ENCODE results near the gene SERPINB10. TPM values are rescaled to one million over a fixed set of nuclear protein-coding genes. Genes with fewer than 3 reads are reported as not detected.
A peak's percentile ranks its signal among the peaks of the same experiment; 100 is the strongest.
"Not testable (repeated sequence)": the region's sequence is repeated elsewhere in the genome, so short reads cannot be mapped to it uniquely, and the experiment has no call there.

The SERPINB10 gene
- total RNA-seq, 1 experiment from 2014 or later = not detected

DNA sequence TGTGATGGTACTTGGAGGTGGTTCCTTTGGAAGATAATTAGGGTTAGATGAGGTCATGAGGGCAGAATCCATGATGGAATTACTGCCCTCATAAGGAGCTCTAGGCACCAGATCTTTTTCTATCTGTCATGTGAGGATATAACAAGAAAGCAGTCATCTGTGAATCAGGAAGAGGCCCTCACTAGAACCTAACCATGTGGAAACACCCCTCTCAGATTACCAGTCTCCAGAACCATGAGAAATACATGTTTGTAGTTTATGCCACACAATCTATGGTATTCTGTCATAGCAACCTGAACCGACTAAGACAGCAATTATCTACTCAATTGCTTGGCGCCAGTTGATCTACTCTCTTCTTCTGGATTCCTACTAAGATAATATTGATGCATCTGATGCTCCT is 2.4 kb upstream of the SERPINB10 start:
- no peak overlapping the region for H3K27ac ChIP-seq
- H3K9me3 ChIP-seq (replicated peaks) = no peaks in the 10 kb centered on the region
- H3K36me3 ChIP-seq = no peaks in the 10 kb centered on the region
- no peak overlapping the region for H3K4me3 ChIP-seq
- DNase-seq = no peak
- H3K27me3 ChIP-seq = no peaks in the 10 kb centered on the region
- H3K4me1 ChIP-seq = no peaks in the 10 kb centered on the region

DNA sequence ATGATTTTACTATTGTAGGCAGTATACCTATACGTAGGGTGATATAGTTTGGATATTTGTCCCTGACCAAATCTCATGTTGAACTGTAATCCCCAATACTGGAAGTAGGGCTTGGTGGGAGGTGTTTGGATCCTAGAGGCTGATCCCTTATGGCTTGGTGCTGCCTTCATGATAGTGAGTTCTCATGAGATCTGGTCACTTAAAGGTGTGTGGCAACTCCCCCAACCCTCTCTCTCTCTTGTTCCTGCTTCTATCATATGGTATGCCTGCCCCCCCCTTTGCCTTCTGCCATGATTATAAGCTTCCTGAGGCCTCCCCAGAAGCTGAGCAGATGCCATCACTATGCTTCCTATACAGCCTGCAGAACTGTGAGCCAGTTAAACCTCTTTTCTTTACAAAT is 1.7 kb upstream of the SERPINB10 start:
- Histone ChIP-seq H3K27ac (no peak overlapping the region), H3K27me3 (no peaks in the 10 kb centered on the region), H3K9me3 (replicated peaks) (no peaks in the 10 kb centered on the region), H3K4me3 (no peak overlapping the region), H3K4me1 (no peaks in the 10 kb centered on the region), H3K36me3 (no peaks in the 10 kb centered on the region)
- no peak for DNase-seq

DNA sequence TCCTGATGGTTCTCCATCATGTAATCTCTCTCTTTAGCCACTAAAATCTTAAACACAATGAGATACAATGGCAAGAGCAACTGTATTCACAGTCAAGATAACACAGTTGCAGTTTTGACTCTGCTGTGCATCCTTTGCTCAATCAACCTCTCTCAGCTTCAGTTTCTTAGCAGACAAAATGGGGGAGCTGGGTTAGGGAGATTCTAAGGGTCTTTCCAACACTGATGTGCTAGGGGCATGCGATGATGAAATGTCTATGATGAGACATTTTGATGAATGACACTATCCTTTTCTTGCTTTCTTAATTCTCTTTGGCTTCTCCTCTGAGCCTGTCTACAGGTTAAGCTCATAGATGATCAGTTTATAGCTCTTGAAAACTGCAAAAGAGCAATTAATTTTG is 1.1 kb downstream of the SERPINB10 start:
- H3K27ac ChIP-seq = no peak overlapping the region
- no peaks in the 10 kb centered on the region for H3K36me3 ChIP-seq
- DNase-seq = no peak
- H3K4me3 ChIP-seq = no peak overlapping the region
- H3K9me3 ChIP-seq (replicated peaks) = no peaks in the 10 kb centered on the region
- no peaks in the 10 kb centered on the region for H3K27me3 ChIP-seq
- H3K4me1 ChIP-seq = no peaks in the 10 kb centered on the region

DNA sequence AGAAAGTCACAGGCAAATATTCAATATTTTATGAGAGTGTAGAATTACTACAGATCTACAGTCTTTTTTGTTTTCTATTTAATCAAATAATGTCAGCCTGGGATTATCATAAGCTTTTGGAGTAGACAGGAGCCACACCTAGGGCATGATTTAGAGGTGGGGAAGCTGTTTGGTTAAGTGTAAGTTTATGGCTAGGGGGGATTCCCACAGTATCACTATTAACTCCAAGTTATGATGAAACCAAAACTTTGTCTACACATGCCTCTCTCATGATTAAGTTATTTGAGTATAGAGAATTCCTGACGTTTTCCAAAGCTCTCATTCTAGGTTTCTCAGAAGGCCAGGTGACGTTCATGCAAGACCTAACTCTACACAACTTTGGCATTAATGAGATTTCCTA is 2.1 kb downstream of the SERPINB10 start:
- Histone ChIP-seq H3K9me3 (replicated peaks) (no peaks in the 10 kb centered on the region), H3K36me3 (no peaks in the 10 kb centered on the region), H3K27me3 (no peaks in the 10 kb centered on the region), H3K4me3 (no peak overlapping the region), H3K27ac (no peak overlapping the region), H3K4me1 (no peaks in the 10 kb centered on the region)
- no peak for DNase-seq

DNA sequence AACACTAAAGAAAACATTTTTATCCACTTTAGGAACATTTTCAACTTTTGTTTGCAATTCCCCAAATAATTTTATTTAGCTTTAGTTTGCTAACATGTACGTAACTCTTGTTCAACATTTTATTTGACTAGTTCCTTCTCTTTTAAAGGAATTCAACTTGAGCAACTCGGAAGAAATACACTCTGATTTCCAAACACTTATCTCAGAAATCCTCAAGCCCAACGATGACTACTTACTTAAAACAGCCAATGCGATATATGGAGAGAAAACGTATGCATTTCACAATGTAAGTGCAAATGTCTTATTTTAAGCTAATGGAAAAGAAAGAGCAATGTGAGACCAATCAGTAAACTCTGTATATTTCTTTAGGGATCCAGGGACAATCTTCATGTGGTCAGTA is 10.1 kb downstream of the SERPINB10 start:
- Histone ChIP-seq H3K9me3 (replicated peaks) (no peaks in the 10 kb centered on the region), H3K4me3 (no peak overlapping the region), H3K27ac (no peak overlapping the region), H3K36me3 (no peaks in the 10 kb centered on the region), H3K27me3 (no peaks in the 10 kb centered on the region), H3K4me1 (no peaks in the 10 kb centered on the region)
- DNase-seq = no peak

DNA sequence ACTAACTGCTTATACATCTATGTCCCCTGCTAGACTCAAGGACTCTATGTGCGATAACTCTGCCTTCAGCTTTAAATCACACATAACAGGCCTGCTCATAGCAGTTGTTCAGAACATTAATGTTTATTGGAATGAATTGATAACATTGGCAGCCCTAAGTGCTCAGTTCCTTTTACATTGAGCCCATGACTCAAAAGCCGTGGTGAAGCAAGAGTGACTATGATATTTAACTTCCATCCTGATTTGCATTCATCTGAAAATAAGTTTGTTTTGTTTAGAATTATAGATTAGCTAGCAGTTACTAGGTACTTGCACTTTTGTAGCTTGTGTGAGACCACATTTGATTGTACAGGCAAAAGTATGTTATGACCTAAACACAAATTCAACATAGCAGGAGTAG is 14.3 kb downstream of the SERPINB10 start:
- H3K27ac ChIP-seq = no peak overlapping the region
- no peak overlapping the region for H3K4me3 ChIP-seq
- H3K9me3 ChIP-seq (replicated peaks) = no peaks in the 10 kb centered on the region
- H3K4me1 ChIP-seq = peaks cover 3% of the 10 kb centered on the region; the same call in 1 of the 2 replicates
- H3K36me3 ChIP-seq = no peaks in the 10 kb centered on the region
- no peaks in the 10 kb centered on the region for H3K27me3 ChIP-seq
- no peak for DNase-seq

DNA sequence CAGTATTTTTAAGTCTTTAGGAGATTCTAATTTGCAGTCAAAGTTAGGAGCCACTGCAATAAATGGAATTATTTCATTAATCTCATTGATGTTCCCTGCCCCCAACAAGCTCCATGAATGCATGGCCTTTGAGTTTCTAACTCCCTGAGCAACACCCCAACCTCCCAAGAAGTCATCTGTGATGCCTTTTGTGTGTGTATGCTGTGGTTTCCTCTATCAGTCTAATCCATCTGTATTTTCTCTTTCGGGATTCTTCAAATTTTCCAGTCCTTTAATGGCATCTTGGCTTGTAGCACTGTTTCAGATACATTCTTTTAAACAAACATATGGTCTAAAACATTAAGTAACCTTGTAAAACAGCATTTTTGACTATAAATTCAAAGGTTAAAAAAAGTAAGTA is 16.8 kb downstream of the SERPINB10 start:
- Histone ChIP-seq H3K4me3 (no peak overlapping the region), H3K27ac (no peak overlapping the region)
- DNase-seq = peak; percentile 3 to 6

DNA sequence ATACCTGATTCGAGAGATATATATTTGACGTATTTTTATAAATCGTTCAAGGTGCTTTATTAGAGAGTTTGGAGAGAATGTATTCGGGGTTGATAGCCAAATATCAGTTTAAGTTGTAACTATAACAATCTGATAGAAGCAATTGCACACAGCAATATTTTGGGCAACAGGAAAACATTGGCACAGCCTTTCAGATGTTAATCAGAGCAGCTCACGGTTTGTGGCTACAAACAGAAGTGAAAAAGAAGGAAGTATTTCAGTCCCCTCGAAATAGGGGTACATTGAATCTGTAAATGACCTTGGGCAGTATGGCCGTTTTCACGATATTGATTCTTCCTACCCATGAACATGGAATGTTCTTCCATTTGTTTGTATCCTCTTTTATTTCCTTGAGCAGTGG is 20.6 kb downstream of the SERPINB10 start:
- Histone ChIP-seq H3K9me3 (replicated peaks) (no peaks in the 10 kb centered on the region), H3K4me1 (peaks cover 3% of the 10 kb centered on the region; the same call in 1 of the 2 replicates), H3K27ac (no peak overlapping the region), H3K27me3 (no peaks in the 10 kb centered on the region), H3K4me3 (no peak overlapping the region), H3K36me3 (no peaks in the 10 kb centered on the region)
- DNase-seq = no peak

More for the DNA sequence above, 16.8 kb downstream of the SERPINB10 start:
- Histone ChIP-seq H3K27me3 (no peaks in the 10 kb centered on the region), H3K36me3 (no peaks in the 10 kb centered on the region), H3K9me3 (replicated peaks) (no peaks in the 10 kb centered on the region), H3K4me1 (peaks cover 3% of the 10 kb centered on the region; the same call in 1 of the 2 replicates)

DNA sequence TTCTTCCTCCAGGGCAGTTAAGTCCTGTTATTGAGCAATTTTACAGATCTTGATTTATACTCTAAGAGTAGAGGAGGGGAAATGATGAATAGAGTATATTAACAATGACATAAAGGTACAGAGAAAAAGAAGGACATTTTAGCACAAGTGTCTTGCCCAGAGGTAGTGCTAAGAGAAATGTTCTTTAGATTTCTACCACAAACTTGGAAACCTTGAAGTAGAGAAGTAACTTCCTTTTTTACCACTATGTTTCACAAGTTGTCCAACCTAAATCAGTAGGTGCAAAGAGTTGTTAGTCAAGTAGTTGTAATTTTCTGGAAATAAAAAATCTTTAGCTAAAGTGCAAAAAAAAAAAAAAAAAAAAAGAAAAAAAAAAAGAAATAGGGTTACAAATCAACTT is 21.6 kb downstream of the SERPINB10 start:
- H3K27ac ChIP-seq; DNase-seq; H3K36me3 ChIP-seq; H3K27me3 ChIP-seq; H3K9me3 ChIP-seq (replicated peaks); H3K4me3 ChIP-seq; H3K4me1 ChIP-seq: not testable (repeated sequence)

DNA sequence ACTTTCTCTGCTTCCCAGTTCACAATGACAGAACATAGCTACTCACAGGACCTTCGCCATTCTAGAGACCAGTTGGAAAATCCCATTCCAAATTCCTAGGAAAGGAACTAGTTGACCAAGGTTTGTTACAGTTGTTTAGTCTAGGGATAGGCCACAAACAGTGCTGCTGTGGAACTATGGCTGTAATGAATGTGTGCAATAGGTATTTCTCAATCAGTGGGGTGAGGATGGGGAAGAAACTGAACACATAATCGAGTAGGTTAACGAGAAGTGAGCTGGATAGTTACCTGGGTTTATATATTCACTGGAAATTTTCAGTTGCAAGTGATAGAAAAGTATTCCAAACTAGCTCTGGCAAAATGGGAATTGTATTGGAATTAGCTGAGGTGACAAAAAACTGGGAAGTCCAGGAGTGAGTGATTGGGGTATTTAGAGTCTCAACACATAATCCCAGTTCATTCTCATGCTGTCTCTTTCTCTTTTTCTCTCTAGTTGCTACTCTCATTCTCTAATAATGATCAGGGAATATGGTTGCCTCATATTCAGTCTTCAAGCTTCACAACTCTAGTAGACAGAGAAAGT is 23.1 kb downstream of the SERPINB10 start:
- no peaks in the 10 kb centered on the region for H3K27me3 ChIP-seq
- no peak overlapping the region for H3K4me3 ChIP-seq
- H3K9me3 ChIP-seq (replicated peaks) = no peaks in the 10 kb centered on the region
- no peaks in the 10 kb centered on the region for H3K36me3 ChIP-seq
- no peak overlapping the region for H3K27ac ChIP-seq
- H3K4me1 ChIP-seq = no peaks in the 10 kb centered on the region
- no peak for DNase-seq

DNA sequence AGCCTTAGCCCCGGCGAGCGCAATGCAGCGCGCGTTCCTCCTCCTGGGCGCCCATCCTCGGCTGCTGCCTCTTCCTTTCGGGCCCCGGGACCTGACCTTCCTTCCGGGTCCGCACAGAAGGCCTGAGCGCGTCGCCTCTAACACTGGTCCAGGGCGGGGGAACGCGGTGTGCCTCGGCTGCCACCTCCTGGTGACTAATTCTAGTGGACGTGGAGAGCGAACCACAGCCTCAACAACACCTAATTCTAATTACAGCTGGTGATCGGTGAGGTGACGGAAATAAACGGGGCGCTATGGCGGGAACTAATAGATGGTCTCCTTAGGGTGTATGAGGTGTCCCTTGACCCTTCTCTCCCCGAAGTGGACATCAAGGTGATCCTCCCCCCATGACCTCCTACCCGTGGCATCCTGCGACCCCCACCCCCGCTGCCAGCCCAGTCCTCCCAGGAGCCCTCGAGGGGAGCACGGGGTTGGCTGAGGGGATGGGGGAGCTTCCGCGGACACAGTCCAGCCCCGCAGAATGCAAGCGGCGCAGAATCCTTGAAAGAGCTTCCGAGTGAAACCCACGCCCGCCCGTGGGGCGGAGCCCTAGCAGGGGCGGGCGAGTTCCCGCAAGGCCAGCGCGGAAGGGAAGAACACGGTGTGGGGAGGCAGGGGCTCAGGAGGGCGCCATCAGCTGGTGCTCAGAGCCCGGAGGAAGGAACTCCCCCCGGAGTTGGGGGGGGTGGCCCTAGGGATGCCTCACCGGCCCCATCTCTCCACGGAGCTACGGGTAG is 28.6 kb downstream of the SERPINB10 start:
- Histone ChIP-seq H3K27ac (no peak overlapping the region), H3K9me3 (replicated peaks) (no peaks in the 10 kb centered on the region), H3K36me3 (no peaks in the 10 kb centered on the region), H3K27me3 (no peaks in the 10 kb centered on the region), H3K4me3 (no peak overlapping the region), H3K4me1 (no peaks in the 10 kb centered on the region)
- no peak for DNase-seq

DNA sequence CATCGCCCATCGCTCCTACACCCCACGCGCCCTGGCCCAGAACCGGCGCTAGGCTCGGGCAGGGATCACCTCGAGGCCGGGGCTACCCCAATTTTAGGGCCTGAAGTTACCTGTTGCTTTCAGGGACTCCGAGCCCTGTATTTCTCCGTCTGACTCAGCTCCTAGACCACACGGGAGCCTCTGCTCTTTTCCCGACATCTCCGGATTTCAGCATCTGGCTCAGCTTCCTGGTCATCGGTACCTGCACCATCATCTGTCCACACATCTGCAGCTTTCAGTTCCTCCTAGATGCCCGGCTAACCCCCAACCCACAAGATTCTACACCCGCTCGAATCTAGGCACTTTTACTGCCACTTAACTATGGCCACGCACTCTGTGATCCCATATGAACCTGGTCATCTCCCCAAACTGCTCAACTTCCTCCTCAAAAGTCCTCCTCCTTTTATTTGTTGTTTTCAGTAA is 29.2 kb downstream of the SERPINB10 start:
- no peaks in the 10 kb centered on the region for H3K36me3 ChIP-seq
- H3K4me1 ChIP-seq = no peaks in the 10 kb centered on the region
- no peak overlapping the region for H3K4me3 ChIP-seq
- no peaks in the 10 kb centered on the region for H3K9me3 ChIP-seq (replicated peaks)
- no peak overlapping the region for H3K27ac ChIP-seq
- no peaks in the 10 kb centered on the region for H3K27me3 ChIP-seq
- no peak for DNase-seq

DNA sequence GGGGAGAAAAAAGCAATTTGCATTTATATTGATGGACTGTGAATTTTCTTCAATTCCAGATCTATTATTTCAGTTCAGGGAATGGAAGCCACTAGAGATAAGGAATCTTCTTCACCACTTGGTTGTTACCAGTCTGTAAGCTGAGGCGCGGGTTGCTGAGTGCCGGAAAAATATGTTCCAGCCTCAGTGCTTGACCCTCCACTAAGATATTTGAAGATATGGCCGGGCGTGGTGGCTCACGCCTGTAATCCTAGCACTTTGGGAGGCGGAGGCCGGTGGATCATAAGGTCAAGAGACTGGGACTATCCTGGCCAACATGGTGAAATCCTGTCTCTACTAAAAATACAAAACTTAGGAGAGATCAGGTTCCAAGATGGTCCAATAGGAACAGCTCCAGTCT is 32.2 kb downstream of the SERPINB10 start:
- Histone ChIP-seq H3K27ac (no peak overlapping the region), H3K36me3 (no peaks in the 10 kb centered on the region), H3K9me3 (replicated peaks) (no peaks in the 10 kb centered on the region), H3K4me3 (no peak overlapping the region), H3K27me3 (no peaks in the 10 kb centered on the region), H3K4me1 (no peaks in the 10 kb centered on the region)
- DNase-seq = no peak

DNA sequence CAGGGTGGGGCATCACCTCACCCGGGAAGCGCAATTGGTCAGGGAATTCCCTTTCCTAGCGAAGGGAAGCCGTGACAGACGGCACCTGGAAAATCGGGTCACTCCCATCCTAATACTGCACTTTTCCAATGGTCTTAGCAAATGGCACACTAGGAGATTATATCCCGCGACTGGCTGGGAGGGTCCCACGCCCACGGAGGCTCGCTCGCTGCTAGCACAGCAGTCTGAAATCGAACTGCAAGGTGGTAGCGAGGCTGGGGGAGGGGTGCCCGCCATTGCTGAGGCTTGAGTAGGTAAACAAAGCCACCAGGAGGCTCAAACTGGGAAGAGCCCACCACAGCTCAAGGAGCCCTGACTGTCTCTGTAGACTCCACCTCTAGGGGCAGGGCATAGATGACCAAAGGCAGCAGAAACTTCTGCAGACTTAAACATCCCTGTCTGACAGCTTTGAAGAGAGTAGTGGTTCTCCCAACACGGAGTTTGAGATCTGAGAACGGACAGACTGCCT is 32.8 kb downstream of the SERPINB10 start:
- not testable (repeated sequence) for H3K27ac ChIP-seq; H3K36me3 ChIP-seq; H3K27me3 ChIP-seq; H3K4me1 ChIP-seq; DNase-seq; H3K9me3 ChIP-seq (replicated peaks); H3K4me3 ChIP-seq

DNA sequence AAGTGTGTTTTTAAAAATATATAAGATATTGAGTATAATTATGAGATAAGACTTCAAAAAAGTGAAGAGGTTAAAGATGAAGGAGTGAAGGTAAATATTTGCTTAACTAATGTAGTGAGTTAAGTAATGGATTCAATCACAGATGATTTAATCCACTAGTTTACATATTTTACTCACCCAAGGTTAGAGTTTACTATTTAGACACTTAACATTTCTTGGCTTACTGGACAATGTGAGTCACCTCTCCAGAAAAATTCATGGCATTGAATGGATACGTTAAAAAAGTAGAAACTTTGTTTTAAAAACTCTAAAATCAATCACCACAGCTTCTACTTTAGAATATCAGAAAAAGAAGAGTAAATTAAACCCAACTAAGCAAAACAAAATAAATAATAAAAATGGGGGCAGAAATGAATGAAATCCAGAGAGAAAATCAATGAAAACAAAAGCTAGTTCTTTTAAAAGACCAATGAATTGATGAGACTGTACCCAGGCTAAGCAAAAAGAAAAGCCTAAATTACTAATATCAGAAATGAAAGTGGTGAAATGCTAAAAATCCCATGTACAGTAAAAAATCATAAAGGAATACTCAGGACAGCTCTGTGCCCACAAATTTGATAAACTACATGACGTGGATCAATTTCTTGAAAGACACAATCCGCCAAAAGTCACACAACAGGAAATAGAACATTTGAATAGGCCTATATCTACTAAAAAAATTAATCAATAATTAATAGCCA is 39.5 kb downstream of the SERPINB10 start:
- DNase-seq = no peak

More for the DNA sequence above, 39.5 kb downstream of the SERPINB10 start:
- H3K36me3 ChIP-seq = no peaks in the 10 kb centered on the region
- H3K9me3 ChIP-seq (replicated peaks) = no peaks in the 10 kb centered on the region
- H3K27me3 ChIP-seq = no peaks in the 10 kb centered on the region
- no peak overlapping the region for H3K4me3 ChIP-seq
- no peak overlapping the region for H3K27ac ChIP-seq
- H3K4me1 ChIP-seq = no peaks in the 10 kb centered on the region

All from SJCRH30 (cell line).